HepG2 (cell line): Measurements from ENCODE around the gene ATOSB. TPM values are rescaled to one million over a fixed set of nuclear protein-coding genes. Genes with fewer than 3 reads are reported as not detected.

Source experiments
- AGO1 ChIP-seq: fragments of 200-400 bp; formaldehyde crosslinking; IDR thresholded peaks from 2 replicates; pipeline ENCODE4 v1.6.1; 2017; ENCODE audit warnings: mild to moderate bottlenecking, low read depth, low read length, moderate library complexity; ENCODE audit not compliant: poor library complexity, severe bottlenecking
- ATF2 ChIP-seq: sonication (generic); formaldehyde crosslinking; IDR thresholded peaks from 2 replicates; pipeline ENCODE4 v1.4.0; 2020; ENCODE audit warnings: missing genetic modification reagents
- ERF ChIP-seq: IDR thresholded peaks from 2 replicates; pipeline ENCODE4 v1.6.1; 2018; ENCODE audit warnings: missing biosample characterization, missing genetic modification reagents
- HMG20B ChIP-seq: conservative IDR thresholded peaks from 2 replicates; pipeline ENCODE4 v1.6.1; 2016; ENCODE audit warnings: missing genetic modification reagents, missing compliant biosample characterization
- ISX ChIP-seq: sonication (generic); formaldehyde crosslinking; conservative IDR thresholded peaks from 2 replicates; pipeline ENCODE4 v1.5.0; 2020; ENCODE audit warnings: missing genetic modification reagents
- JUND ChIP-seq: sonication (generic); formaldehyde crosslinking; IDR thresholded peaks from 2 replicates; pipeline ENCODE4 v1.8.0; 2022; ENCODE audit warnings: mild to moderate bottlenecking, missing genetic modification reagents
- KDM5A ChIP-seq: fragments of 200-600 bp; sonication (generic); IDR thresholded peaks from 2 replicates; pipeline ENCODE4 v1.7.0; 2018; ENCODE audit warnings: antibody characterized with exemption, mild to moderate bottlenecking, low read length, borderline replicate concordance
- NPAS2 ChIP-seq: sonication (generic); formaldehyde crosslinking; IDR thresholded peaks from 2 replicates; pipeline ENCODE4 v1.8.0; 2022; ENCODE audit warnings: mild to moderate bottlenecking, missing genetic modification reagents, borderline replicate concordance
- RFX3 ChIP-seq: IDR thresholded peaks from 2 replicates; pipeline ENCODE4 v1.6.1; 2016; ENCODE audit warnings: missing biosample characterization, missing genetic modification reagents
- TBP ChIP-seq: sonication (generic); formaldehyde crosslinking; IDR thresholded peaks from 2 replicates; pipeline ENCODE4 v1.5.0; 2020; ENCODE audit warnings: missing genetic modification reagents
- ZNF138 ChIP-seq: sonication (generic); formaldehyde crosslinking; IDR thresholded peaks from 2 replicates; pipeline ENCODE4 v1.5.0; 2020; ENCODE audit warnings: mild to moderate bottlenecking, low read depth, missing genetic modification reagents
- ZNF292 ChIP-seq: sonication (generic); formaldehyde crosslinking; IDR thresholded peaks from 2 replicates; pipeline ENCODE4 v1.8.1; 2022; ENCODE audit warnings: mild to moderate bottlenecking, low read depth, missing genetic modification reagents, borderline replicate concordance
- ZNF296 ChIP-seq: sonication (generic); formaldehyde crosslinking; conservative IDR thresholded peaks from 2 replicates; pipeline ENCODE4 v1.5.0; 2020; ENCODE audit warnings: mild to moderate bottlenecking, missing genetic modification reagents
- ZNF44 ChIP-seq: sonication (generic); formaldehyde crosslinking; IDR thresholded peaks from 2 replicates; pipeline ENCODE4 v1.5.1; 2020; ENCODE audit warnings: mild to moderate bottlenecking, missing genetic modification reagents
- ZNF556 ChIP-seq: sonication (generic); formaldehyde crosslinking; IDR thresholded peaks from 2 replicates; pipeline ENCODE4 v1.4.0; 2020; ENCODE audit warnings: mild to moderate bottlenecking, missing genetic modification reagents, borderline replicate concordance
- ZNF609 ChIP-seq: sonication (generic); formaldehyde crosslinking; IDR thresholded peaks from 2 replicates; pipeline ENCODE4 v1.4.0; 2020; ENCODE audit warnings: mild to moderate bottlenecking, missing genetic modification reagents, borderline replicate concordance
- ZNF713 ChIP-seq: sonication (generic); formaldehyde crosslinking; IDR thresholded peaks from 2 replicates; pipeline ENCODE4 v1.4.0; 2020; ENCODE audit warnings: mild to moderate bottlenecking, missing genetic modification reagents
- ZNF724P ChIP-seq: sonication (generic); formaldehyde crosslinking; IDR thresholded peaks from 2 replicates; pipeline ENCODE4 v1.8.0; 2022; ENCODE audit warnings: missing genetic modification reagents, borderline replicate concordance
- polyA plus RNA-seq, 8 experiments: library from polyadenylated mRNA; depleted of rRNA in 3 of 8; stranded (reverse) in 7 of 8; unstranded in 1 of 8; fragments of >200 nt; fragmentation: Illumina TruSeq in 4 of 8; extraction: Trizol in 4 of 8; gene quantifications; 2 replicates each; pipeline versions ENCODE4 v1.2.1 to v1.2.3, GENCODE V29; 2011 to 2016; ENCODE audit warnings: low read depth in 4 of 8, missing spikeins in 1 of 8, mixed read lengths in 1 of 8; ENCODE audit not compliant: insufficient read depth in 1 of 8
- total RNA-seq, 5 experiments: library from RNA; depleted of rRNA; stranded (reverse); fragments of >200 nt; fragmentation: Illumina TruSeq; extraction: Trizol; gene quantifications; 2 replicates each; pipeline ENCODE4 v1.2.3, GENCODE V29; 2016; ENCODE audit warnings: low read depth in 1 of 5
- TF ChIP-seq, protein P1 (sequence below): sonication (generic); formaldehyde crosslinking; IDR thresholded peaks from 2 replicates; pipeline ENCODE4 v1.8.0; 2022; ENCODE audit warnings: missing genetic modification reagents, mild to moderate bottlenecking, inconsistent platforms, borderline replicate concordance

Gene ATOSB
- total and polyA plus RNA-seq, 2 of the 13 experiments (the other 11 are each of a cell fraction or from before 2014, with no cell fraction given) = 1.9 to 6.4 TPM

- TF ChIP-seq ZNF609 = 0 out of 2 replicates have a peak, but pooled peaks have one; percentile 39
- TF ChIP-seq ATF2 (CRISPR knock-in tag) = 0 out of 2 replicates have a peak, but pooled peaks have one; percentile 52
- no peak for TF ChIP-seq TBP (CRISPR knock-in tag)
- no peak for TF ChIP-seq ZNF44 (CRISPR knock-in tag)
- TF ChIP-seq ZNF724P (CRISPR knock-in tag) = peak; percentile 53; the same call in 1 of the 2 replicates
- peak; percentile 89; the same call in 1 of the 2 replicates for TF ChIP-seq ZNF713 (CRISPR knock-in tag)
- TF ChIP-seq KDM5A = no peak; the same call in 1 of the 2 replicates
- no peak for TF ChIP-seq ZNF138 (CRISPR knock-in tag)
- peak; percentile 39; the same call in 1 of the 2 replicates for TF ChIP-seq ZNF296 (CRISPR knock-in tag)
- peak; percentile 39 for TF ChIP-seq AGO1
- no peak for TF ChIP-seq HMG20B (CRISPR knock-in tag)
- no peak for TF ChIP-seq NPAS2 (CRISPR knock-in tag)
- TF ChIP-seq ERF = no peak; the same call in none of the 2 replicates
- no peak; the same call in 1 of the 2 replicates for TF ChIP-seq ISX
- peak; percentile 25; the same call in 1 of the 2 replicates for TF ChIP-seq ZNF556
- no peak for TF ChIP-seq RFX3
- peak; percentile 81; the same call in 1 of the 2 replicates for TF ChIP-seq JUND (CRISPR knock-in tag)
- TF ChIP-seq ZNF292 (CRISPR knock-in tag) = peak; percentile 98
- TF ChIP-seq, protein P1, sequence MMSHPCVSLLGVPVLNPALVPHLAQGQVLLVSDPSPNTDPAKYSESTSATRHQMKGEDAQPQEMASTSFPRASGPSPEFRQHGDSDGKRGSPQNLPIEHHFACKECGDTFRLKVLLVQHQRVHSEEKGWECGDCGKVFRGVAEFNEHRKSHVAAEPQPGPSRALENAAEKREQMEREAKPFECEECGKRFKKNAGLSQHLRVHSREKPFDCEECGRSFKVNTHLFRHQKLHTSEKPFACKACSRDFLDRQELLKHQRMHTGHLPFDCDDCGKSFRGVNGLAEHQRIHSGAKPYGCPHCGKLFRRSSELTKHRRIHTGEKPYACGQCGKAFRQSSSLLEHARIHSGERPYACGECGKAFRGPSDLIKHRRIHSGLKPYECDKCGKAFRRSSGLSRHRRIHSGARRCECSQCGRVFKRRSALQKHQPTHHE (CRISPR knock-in tag) = peak; percentile 63; the same call in 1 of the 2 replicates
These were observed 46.3 kb upstream of the ATOSB start, which contains the start of gene UNC13B (continued) for GRCh38 chr9:35161713-35162604.
